Skin of body (tissue), 2 donors: ENCODE data around the gene ACSF3. TPM values are rescaled to one million over a fixed set of nuclear protein-coding genes. Genes with fewer than 3 reads are reported as not detected.

Source experiments
- DNase-seq: peaks from one replicate; lab custom pipeline; 2025; lab: John Stamatoyannopoulos, UW
- total RNA-seq: library from RNA; depleted of rRNA; stranded (reverse); fragments of >200 nt; gene quantifications from one replicate; pipeline ENCODE4 v1.2.3, GENCODE V29; 2014

ACSF3 gene
- total RNA-seq, 1 donor from 2014 or later = 16.5 TPM

DNA sequence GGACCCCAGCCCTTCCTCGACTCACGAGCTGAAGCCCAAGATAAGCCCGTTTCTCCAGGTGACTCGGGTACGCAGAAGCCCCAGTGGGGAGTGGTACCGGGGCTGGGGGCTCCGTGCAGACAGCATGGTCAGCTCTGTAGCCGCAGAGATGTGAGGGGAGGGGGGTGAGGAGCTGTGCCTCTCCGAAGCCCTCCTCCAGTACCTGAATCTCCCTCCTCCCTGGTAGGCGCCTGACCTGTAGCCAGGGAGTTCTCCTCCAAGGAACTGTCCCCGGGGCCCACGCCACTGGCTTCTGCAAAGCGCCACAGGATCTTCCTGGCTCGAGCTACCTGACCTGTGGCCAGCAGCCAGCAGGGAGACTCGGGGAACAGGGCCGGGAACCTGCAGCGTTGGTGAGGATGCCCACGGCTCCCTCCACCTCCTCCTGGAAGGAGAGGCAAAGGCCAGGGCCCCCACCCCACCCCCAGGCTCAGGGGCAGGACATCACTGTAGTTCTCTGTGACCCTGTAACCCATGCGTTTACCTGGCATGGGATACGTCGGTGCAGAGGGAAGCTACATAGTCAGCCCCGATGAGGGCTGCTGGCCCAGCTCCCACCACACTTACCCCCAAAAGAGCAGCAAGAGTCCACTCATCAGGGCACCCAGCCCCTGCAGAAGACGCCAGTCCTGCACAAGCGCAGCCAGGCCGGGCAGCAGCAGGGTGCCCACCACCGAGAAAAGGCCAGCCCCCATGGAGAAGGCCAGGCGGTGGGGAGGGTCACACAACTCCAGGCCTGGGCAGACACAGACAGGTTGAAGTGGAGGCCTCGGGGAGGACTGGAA lies 105.0 kb downstream of the ACSF3 start:
- no peak for DNase-seq

DNA sequence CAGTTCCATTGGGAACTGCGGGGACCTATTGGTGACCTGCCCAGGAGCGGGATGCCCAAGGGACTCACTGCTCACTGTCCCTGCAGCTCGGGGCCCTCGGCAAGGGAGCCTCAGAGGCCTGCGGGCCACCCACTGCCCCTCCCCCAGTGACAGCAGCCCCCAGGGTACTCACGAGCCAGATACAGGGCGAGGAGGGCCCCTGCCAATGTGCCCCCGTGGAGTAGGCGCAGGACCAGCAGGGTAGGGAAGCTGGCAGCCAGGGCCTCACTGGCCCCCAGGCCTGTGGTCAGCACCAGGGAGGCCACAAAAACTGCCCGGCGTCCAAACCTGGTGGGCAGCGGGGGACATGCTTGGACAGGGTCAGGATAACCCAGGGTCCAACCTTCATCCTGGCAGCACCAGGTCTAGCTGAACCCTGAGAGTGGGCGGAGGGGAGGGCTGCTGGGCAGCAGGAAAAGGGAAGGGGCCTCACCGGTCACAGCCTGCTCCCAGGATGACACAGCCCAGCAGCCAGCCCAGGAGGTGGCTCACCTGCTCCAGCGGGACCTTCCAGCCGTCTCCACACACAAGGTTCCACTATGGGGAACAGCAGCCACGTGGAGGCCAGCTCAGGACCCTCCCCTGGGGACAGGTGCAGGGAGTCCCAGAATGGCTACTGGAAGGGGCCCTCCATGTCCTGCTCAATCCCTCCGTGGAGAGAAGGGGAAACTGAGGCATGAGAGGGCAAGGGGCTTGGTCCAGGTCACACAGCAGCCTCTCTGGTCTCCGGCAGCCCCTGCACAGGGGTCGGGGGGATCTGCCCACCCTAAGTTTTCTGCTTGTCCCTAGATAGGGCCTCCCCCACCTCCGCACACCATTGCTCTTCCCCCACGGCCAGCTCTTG lies 105.8 kb downstream of the ACSF3 start:
- no peak for DNase-seq

DNA sequence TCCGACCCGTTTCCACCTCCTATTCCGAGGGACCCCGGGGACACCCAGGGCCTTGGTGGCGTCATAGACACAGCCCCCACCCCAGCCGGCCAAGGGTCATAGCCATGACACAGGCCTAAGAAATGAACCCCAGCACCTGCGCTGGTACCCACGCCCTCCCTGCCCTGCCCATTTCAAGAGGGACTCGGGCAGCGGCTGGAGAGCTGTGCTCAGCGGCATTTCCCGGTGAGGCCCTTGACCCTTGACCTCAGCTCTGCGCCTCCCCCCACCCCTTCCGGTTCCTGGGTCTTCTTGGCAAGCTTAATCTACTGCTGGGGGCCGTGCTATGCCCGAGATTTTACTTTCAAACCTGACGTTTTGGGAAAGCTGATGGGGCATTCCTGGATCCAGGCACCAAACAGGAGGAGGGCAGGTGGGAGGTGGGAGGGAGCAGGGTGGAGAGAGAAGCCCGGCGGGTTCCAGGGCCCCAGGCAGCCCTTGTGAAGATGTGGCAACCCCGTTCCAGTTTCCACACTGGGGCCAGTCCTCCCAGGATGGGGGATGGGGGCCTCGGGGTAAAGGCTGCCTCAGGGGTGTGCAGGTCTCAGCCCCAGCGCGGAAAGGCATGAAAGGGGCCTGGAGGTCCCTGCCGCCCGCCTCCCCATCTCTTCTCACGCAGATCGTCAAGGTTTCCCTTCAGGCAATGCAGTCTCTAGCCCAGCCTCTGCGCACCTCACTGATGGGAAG lies 106.6 kb downstream of the ACSF3 start, which contains the start of gene SLC22A31:
TSS of gene SLC22A31 (minus strand) at position 414 of the 726 bp plus-strand sequence. CDS start at position 378, 36 bp downstream.
- DNase-seq = no peak

DNA sequence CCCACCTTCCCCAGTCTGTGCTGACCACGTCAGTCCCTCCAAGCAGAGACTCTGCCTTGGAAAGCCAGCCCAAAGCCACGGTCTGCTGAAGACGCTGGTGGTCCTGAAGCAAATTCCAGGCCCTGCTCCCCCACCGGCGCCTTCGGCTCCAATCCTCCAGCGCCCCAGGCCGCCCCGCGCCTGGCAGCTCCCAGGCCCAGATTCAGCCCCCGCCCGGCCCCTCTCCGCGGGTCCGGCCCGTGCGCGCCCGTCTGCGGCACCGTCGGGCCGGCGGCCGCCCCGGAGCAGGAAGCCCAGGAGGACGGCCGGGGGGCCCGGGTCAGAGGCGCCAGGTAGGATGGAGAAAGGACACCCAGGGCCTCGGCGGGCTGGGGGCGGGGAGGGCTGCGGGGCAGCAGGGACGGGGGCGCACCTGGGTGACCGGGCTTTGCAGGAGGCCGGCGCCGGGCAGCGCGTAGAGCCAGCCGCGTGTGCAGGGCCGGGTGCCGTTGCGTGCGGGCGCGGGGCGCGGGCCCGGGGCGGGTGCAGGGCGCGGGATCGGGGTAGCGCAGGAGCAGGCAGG lies 107.3 kb downstream of the ACSF3 start:
- DNase-seq = no peak

DNA sequence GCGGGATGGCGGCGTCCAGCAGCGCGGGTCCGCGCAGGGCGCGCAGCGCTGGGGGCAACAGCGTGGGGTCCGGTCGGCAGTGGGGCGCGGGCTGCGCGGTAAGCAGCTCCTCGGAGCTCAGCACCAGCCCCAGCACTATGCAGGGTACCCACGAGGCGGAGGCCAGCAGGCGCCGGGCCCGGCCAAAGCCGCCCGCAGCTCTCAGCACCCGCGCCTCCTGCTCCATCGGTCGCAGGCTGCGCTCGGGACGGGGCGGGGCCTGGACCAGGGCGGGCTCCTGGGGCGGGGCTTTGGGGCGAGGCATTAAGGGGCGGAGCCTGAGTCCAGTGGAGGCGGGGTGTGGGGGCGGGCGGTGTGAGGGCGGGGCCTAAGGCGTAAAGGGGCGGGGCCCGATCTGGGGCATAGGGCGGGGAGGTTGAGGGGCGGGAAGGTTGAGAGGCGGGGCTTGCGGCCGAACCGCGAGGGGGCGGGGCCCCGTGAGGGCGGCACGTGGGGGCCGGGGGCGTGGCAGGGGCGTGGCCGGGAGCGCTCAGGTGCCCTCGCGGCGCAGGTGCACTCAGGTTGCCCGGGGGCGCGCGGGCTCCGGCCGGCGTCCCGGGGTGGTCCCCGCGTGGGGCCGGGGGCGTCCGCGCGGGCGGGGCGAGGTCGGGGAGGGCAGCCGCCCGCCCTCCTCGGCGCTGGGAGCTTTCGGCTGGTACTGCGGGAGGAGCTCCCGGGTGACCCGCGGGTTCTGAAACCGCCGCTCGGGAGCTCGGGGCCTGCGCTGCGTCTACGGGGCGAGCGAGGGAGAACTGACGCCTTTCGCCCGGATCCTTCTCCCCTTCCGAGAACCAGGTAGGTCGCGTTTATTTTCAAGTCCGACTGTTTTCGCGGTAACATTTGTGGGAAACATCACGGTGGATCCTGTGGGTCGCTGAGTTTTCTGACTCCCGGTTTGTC lies 108.1 kb downstream of the ACSF3 start:
- no peak for DNase-seq

DNA sequence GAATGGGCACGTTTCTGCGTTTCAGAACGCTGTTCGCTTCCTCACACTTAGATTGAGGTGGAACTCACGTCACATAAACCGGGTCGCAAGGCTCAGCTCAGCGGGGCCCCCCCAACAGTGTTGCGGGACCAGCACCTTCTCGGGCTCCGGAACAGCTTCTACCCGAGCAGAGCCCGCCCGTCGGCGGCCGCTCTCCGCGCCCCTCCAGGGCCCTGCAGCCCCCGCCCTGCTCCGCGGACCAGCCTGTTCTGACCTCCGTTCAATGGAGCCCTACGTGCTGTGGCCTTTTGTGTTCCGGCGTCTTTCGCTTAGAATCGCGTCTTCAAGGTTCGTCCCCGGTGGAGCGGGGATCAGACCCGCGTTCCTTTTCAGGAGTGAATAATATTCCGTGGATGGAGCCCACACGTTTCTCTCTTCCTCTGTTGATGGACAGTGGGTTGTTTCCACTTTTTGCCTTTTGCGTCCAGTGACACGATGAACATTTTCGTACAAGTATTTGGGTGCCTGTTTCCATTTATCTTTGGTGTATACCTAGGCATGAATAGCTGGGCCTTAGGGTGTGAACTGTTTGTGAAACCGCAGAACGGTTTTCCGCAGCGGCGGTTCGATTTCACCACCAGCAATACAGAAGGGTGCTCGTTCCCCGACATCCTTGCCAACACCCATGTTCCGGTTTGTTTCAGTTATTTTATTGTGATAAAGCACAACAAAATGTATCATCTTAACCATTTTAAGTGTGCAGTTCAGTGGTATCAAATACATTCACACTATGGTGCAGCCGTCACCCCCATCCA lies 109.0 kb downstream of the ACSF3 start:
- no peak for DNase-seq

Other genes starting within 250 kb of the ACSF3 start
- 18.1 TPM for gene GALNS, start 236.9 kb upstream of the ACSF3 start, total RNA-seq
- gene TRAPPC2L, start 236.7 kb upstream of the ACSF3 start, total RNA-seq = 18.5 TPM
- not detected for gene PABPN1L, start 227.2 kb upstream of the ACSF3 start, total RNA-seq
- gene CBFA2T3, start 116.6 kb upstream of the ACSF3 start, total RNA-seq = 1.7 TPM
- 4.9 TPM for gene CDH15, start 77.9 kb downstream of the ACSF3 start, total RNA-seq
- gene SLC22A31, start 106.7 kb downstream of the ACSF3 start, total RNA-seq = 2.6 TPM
- gene ZNF778, start 123.9 kb downstream of the ACSF3 start, total RNA-seq = 4.7 TPM